HepG2 (cell line): Measurements from ENCODE around the gene DNAJB2. TPM values are rescaled to one million over a fixed set of nuclear protein-coding genes. Genes with fewer than 3 reads are reported as not detected.

Experiments
- AKNA ChIP-seq: sonication (generic); formaldehyde crosslinking; IDR thresholded peaks from 2 replicates; pipeline ENCODE4 v1.4.0; 2020; ENCODE audit warnings: missing genetic modification reagents, borderline replicate concordance
- MAZ ChIP-seq, 2 experiments: sonication (generic) in 1 of 2; formaldehyde crosslinking in 1 of 2; IDR thresholded peaks; 2 replicates each; pipeline versions ENCODE4 v1.5.0 to v1.6.1; 2012 to 2020; ENCODE audit warnings: low read depth in 2 of 2, mild to moderate bottlenecking in 2 of 2, borderline replicate concordance in 1 of 2, improper control_type of control experiment in 1 of 2, low read length in 1 of 2, missing genetic modification reagents in 1 of 2, moderate library complexity in 1 of 2
- NR2F1 ChIP-seq, 2 experiments: fragments of 450-650 bp in 1 of 2; formaldehyde crosslinking in 1 of 2; IDR thresholded peaks; 2 replicates each; pipeline versions ENCODE4 v1.5.0 to v1.6.1; 2016 to 2020; ENCODE audit warnings: mild to moderate bottlenecking in 1 of 2, missing compliant biosample characterization in 1 of 2, missing genetic modification reagents in 1 of 2, moderate library complexity in 1 of 2
- RARA ChIP-seq: IDR thresholded peaks from 2 replicates; pipeline ENCODE4 v1.6.1; 2016; ENCODE audit warnings: missing genetic modification reagents, missing compliant biosample characterization
- SP4 ChIP-seq: sonication (generic); formaldehyde crosslinking; IDR thresholded peaks from 2 replicates; pipeline ENCODE4 v1.8.1; 2023; ENCODE audit warnings: mild to moderate bottlenecking, missing genetic modification reagents
- STAT6 ChIP-seq: sonication (generic); formaldehyde crosslinking; IDR thresholded peaks from 2 replicates; pipeline ENCODE4 v1.4.0; 2020; ENCODE audit warnings: missing genetic modification reagents, mild to moderate bottlenecking, borderline replicate concordance
- XRCC5 ChIP-seq: fragments of 200-400 bp; formaldehyde crosslinking; optimal IDR thresholded peaks from 2 replicates; pipeline ENCODE3; 2017; ENCODE audit warnings: mild to moderate bottlenecking, low read length
- ZBTB20 ChIP-seq: sonication (generic); formaldehyde crosslinking; IDR thresholded peaks from 2 replicates; pipeline ENCODE4 v1.8.1; 2023; ENCODE audit warnings: missing genetic modification reagents, low read depth, mild to moderate bottlenecking, borderline replicate concordance
- ZBTB21 ChIP-seq: sonication (generic); formaldehyde crosslinking; IDR thresholded peaks from 2 replicates; pipeline ENCODE4 v1.4.0; 2020; ENCODE audit warnings: missing genetic modification reagents
- ZNF260 ChIP-seq: sonication (generic); formaldehyde crosslinking; IDR thresholded peaks from 2 replicates; pipeline ENCODE4 v1.4.0; 2020; ENCODE audit warnings: missing genetic modification reagents, low read depth, mild to moderate bottlenecking, borderline replicate concordance
- ZNF609 ChIP-seq: sonication (generic); formaldehyde crosslinking; IDR thresholded peaks from 2 replicates; pipeline ENCODE4 v1.4.0; 2020; ENCODE audit warnings: mild to moderate bottlenecking, missing genetic modification reagents, borderline replicate concordance
- ZNF720 ChIP-seq: sonication (generic); formaldehyde crosslinking; IDR thresholded peaks from 2 replicates; pipeline ENCODE4 v1.4.0; 2020; ENCODE audit warnings: missing genetic modification reagents
- polyA plus RNA-seq, 8 experiments: library from polyadenylated mRNA; depleted of rRNA in 3 of 8; stranded (reverse) in 7 of 8; unstranded in 1 of 8; fragments of >200 nt; fragmentation: Illumina TruSeq in 4 of 8; extraction: Trizol in 4 of 8; gene quantifications; 2 replicates each; pipeline versions ENCODE4 v1.2.1 to v1.2.3, GENCODE V29; 2011 to 2016; ENCODE audit warnings: low read depth in 4 of 8, missing spikeins in 1 of 8, mixed read lengths in 1 of 8; ENCODE audit not compliant: insufficient read depth in 1 of 8
- total RNA-seq, 5 experiments: library from RNA; depleted of rRNA; stranded (reverse); fragments of >200 nt; fragmentation: Illumina TruSeq; extraction: Trizol; gene quantifications; 2 replicates each; pipeline ENCODE4 v1.2.3, GENCODE V29; 2016; ENCODE audit warnings: low read depth in 1 of 5

The DNAJB2 gene
- total and polyA plus RNA-seq, 2 of the 13 experiments (the other 11 are each of a cell fraction or from before 2014, with no cell fraction given): 21.3 to 31.1 TPM

- TF ChIP-seq AKNA: no peak
- 0 out of 2 replicates have a peak, but pooled peaks have one; percentile 23 for TF ChIP-seq ZNF720
- no peak for TF ChIP-seq ZBTB21 (CRISPR knock-in tag)
- TF ChIP-seq NR2F1 (CRISPR knock-in tag; IDR thresholded peaks at IDR 0.05): no peak
- no peak for TF ChIP-seq ZNF260 (CRISPR knock-in tag)
- 0 out of 2 replicates have a peak, but pooled peaks have one; percentile 25 for TF ChIP-seq ZNF609 (CRISPR knock-in tag)
- TF ChIP-seq RARA: peak; percentile 50
- TF ChIP-seq ZBTB20 (CRISPR knock-in tag): peak; percentile 77; the same call in 1 of the 2 replicates
- TF ChIP-seq XRCC5: peak; percentile 99
- TF ChIP-seq MAZ (IDR thresholded peaks at IDR 0.05; ENCODE audit: borderline replicate concordance, low read depth, low read length): peak; percentile 95
- peak; percentile 98 for TF ChIP-seq MAZ (CRISPR knock-in tag; IDR thresholded peaks at IDR 0.05; ENCODE audit: low read depth)
- TF ChIP-seq STAT6: no peak; the same call in 1 of the 2 replicates
- peak; percentile 93 for TF ChIP-seq SP4 (CRISPR knock-in tag)
Measured at GRCh38 chr2:219294356-219295351, 15.5 kb downstream of the DNAJB2 start (continued).
